ENCODE results near the gene EFHC1. TPM values are rescaled to one million over a fixed set of nuclear protein-coding genes. Genes with fewer than 3 reads are reported as not detected.
A peak's percentile ranks its signal among the peaks of the same experiment; 100 is the strongest.

Gene EFHC1
- total RNA-seq, 2 experiments from 2014 or later, result 3.4 to 4.8 TPM

DNA sequence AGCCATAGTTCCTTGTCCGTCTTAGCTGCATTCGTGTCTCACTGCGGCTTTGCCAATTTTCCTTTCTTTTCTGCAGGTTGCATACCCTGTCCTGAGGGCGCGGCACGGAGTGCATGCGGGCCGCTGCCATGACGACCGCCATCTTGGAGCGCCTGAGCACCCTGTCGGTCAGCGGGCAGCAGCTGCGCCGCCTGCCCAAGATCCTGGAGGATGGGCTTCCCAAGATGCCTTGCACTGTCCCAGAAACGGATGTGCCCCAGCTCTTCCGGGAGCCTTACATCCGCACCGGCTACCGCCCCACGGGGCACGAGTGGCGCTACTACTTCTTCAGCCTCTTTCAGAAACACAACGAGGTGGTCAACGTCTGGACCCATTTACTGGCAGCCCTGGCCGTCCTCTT is 17.1 kb upstream of the EFHC1 start:
- peaks cover 41% of the 10 kb centered on the region for H3K4me1 ChIP-seq (ENCODE audit: insufficient read depth, low read length)
- Mint-ChIP-seq H3K27ac (peak overlapping the region; percentile 74), H3K27me3 (no peaks in the 10 kb centered on the region), H3K9me3 (no peaks in the 10 kb centered on the region), H3K36me3 (ENCODE audit: low read depth) (peaks cover 35% of the 10 kb centered on the region), H3K4me1 (ENCODE audit: low read depth) (peaks cover 66% of the 10 kb centered on the region), H3K4me3 (no peak overlapping the region)
- H3K9me3 ChIP-seq (ENCODE audit: control insufficient read depth in 1 of 2, insufficient read depth in 1 of 2, low read length in 2 of 2), result peaks cover 0 to 9% of the 10 kb centered on the region in 2 experiments
- TF ChIP-seq, protein P1, sequence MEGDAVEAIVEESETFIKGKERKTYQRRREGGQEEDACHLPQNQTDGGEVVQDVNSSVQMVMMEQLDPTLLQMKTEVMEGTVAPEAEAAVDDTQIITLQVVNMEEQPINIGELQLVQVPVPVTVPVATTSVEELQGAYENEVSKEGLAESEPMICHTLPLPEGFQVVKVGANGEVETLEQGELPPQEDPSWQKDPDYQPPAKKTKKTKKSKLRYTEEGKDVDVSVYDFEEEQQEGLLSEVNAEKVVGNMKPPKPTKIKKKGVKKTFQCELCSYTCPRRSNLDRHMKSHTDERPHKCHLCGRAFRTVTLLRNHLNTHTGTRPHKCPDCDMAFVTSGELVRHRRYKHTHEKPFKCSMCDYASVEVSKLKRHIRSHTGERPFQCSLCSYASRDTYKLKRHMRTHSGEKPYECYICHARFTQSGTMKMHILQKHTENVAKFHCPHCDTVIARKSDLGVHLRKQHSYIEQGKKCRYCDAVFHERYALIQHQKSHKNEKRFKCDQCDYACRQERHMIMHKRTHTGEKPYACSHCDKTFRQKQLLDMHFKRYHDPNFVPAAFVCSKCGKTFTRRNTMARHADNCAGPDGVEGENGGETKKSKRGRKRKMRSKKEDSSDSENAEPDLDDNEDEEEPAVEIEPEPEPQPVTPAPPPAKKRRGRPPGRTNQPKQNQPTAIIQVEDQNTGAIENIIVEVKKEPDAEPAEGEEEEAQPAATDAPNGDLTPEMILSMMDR (IDR thresholded peaks at IDR 0.05), result no peak
- no peak for DNase-seq
- ChIA-PET CTCF (interaction anchor here (4.4 kb wide), 1 partner anchor 118 kb away, joined by 45 read pairs; the partner anchor contains the start of gene MCM3), POLR2A (interaction anchor here (0.9 to 9.4 kb wide), 2 partner anchors 9 to 15 kb away, joined by 3 to 138 read pairs; no protein-coding TSS in a partner anchor)
- H3K36me3 ChIP-seq (ENCODE audit: insufficient read depth, low read length), result peaks cover 33% of the 10 kb centered on the region
- no peaks in the 10 kb centered on the region for H3K27me3 ChIP-seq (ENCODE audit: control insufficient read depth in 1 of 2, insufficient read depth in 2 of 2, low read length in 2 of 2)
- ATAC-seq (ENCODE audit: poor library complexity), result no peak
- intact Hi-C loops (cut with DNase I, micrococcal nuclease), result loop anchor here in 1 of 2 experiments (10.0 kb wide), 1 partner anchor 238 kb away; no protein-coding TSS in a partner anchor
- no peak overlapping the region for H3K27ac ChIP-seq (ENCODE audit: low read depth in 1 of 2, low read length in 2 of 2)
- no peak overlapping the region for H3K4me3 ChIP-seq (ENCODE audit: low read length)

DNA sequence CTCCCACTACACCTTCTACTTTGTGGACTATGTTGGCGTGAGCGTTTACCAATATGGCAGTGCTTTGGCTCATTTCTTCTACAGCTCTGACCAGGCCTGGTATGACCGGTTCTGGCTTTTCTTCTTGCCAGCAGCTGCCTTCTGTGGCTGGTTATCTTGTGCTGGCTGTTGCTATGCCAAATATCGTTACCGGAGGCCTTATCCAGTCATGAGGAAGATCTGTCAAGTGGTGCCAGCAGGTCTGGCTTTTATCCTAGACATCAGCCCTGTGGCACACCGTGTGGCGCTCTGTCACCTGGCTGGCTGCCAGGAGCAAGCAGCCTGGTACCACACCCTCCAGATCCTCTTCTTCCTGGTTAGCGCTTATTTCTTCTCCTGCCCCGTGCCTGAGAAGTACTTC is 16.5 kb upstream of the EFHC1 start:
- H3K4me1 Mint-ChIP-seq (ENCODE audit: low read depth), result peaks cover 61% of the 10 kb centered on the region
- H3K27ac Mint-ChIP-seq, result peak overlapping the region; percentile 74
- H3K27me3 Mint-ChIP-seq, result no peaks in the 10 kb centered on the region
- peaks cover 35% of the 10 kb centered on the region for H3K4me1 ChIP-seq (ENCODE audit: insufficient read depth, low read length)
- POLR2A ChIA-PET, result interaction anchor here (0.9 to 9.4 kb wide), 2 partner anchors 9 to 15 kb away, joined by 3 to 138 read pairs; no protein-coding TSS in a partner anchor
- no peak overlapping the region for H3K4me3 ChIP-seq (ENCODE audit: low read length)
- peak overlapping the region in 1 of 2 donors; percentile 9 for H3K27ac ChIP-seq (ENCODE audit: low read depth in 1 of 2, low read length in 2 of 2)
- H3K27me3 ChIP-seq (ENCODE audit: control insufficient read depth in 1 of 2, insufficient read depth in 2 of 2, low read length in 2 of 2), result no peaks in the 10 kb centered on the region
- no peak overlapping the region for H3K4me3 Mint-ChIP-seq
- DNase-seq (no peak), ATAC-seq (ENCODE audit: poor library complexity) (no peak)
- peaks cover 35% of the 10 kb centered on the region for H3K36me3 Mint-ChIP-seq (ENCODE audit: low read depth)
- H3K36me3 ChIP-seq (ENCODE audit: insufficient read depth, low read length), result peaks cover 33% of the 10 kb centered on the region
- CTCF ChIA-PET, result interaction anchor here (1.0 kb wide), 1 partner anchor 118 kb away, joined by 3 read pairs; no protein-coding TSS in a partner anchor
- intact Hi-C loops (cut with DNase I, micrococcal nuclease), result loop anchor here in 1 of 2 experiments (10.0 kb wide), 1 partner anchor 239 kb away; no protein-coding TSS in a partner anchor
- H3K9me3 ChIP-seq (ENCODE audit: control insufficient read depth in 1 of 2, insufficient read depth in 1 of 2, low read length in 2 of 2), result peaks cover 0 to 9% of the 10 kb centered on the region in 2 experiments
- no peaks in the 10 kb centered on the region for H3K9me3 Mint-ChIP-seq
- TF ChIP-seq, protein P1 (IDR thresholded peaks at IDR 0.05), result no peak

DNA sequence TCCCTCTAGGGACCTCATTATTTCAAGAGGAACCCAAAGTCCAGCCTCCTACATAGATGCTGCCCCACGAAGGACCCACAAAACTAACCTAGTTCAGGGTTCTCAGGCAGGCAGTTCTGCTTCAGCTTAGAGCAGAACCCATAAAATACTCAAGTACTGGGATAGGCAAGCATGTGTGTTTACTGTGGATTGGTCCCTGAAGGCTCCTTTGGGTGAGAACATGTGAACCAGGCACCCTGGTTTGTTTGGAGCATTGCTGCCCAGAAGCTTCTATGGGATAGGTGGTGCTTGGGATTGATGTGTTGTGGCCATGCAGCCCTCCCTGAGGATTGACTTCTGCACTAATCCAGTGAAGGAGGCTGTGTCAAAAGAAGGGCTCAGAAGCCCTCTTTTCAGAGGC is 14.9 kb upstream of the EFHC1 start:
- Histone ChIP-seq H3K27ac (ENCODE audit: low read depth in 1 of 2, low read length in 2 of 2) (no peak overlapping the region), H3K4me1 (ENCODE audit: insufficient read depth, low read length) (peaks cover 19% of the 10 kb centered on the region), H3K9me3 (ENCODE audit: control insufficient read depth in 1 of 2, insufficient read depth in 1 of 2, low read length in 2 of 2) (peaks cover 0 to 9% of the 10 kb centered on the region in 2 experiments), H3K36me3 (ENCODE audit: insufficient read depth, low read length) (peaks cover 33% of the 10 kb centered on the region), H3K4me3 (ENCODE audit: low read length) (no peak overlapping the region), H3K27me3 (ENCODE audit: control insufficient read depth in 1 of 2, insufficient read depth in 2 of 2, low read length in 2 of 2) (no peaks in the 10 kb centered on the region)
- ChIA-PET POLR2A (interaction anchor here (9.4 kb wide), 1 partner anchor 17 kb away, joined by 138 read pairs; no protein-coding TSS in a partner anchor), CTCF (interaction anchor here (0.8 to 4.8 kb wide), 3 partner anchors 12 to 43 kb away, joined by 3 to 24 read pairs (median 3); partner anchors contain the start of gene PAQR8)
- TF ChIP-seq, protein P1 (IDR thresholded peaks at IDR 0.05), result no peak
- no peak overlapping the region for H3K4me3 Mint-ChIP-seq
- H3K9me3 Mint-ChIP-seq, result no peaks in the 10 kb centered on the region
- no peaks in the 10 kb centered on the region for H3K27me3 Mint-ChIP-seq
- peak overlapping the region; percentile 74 for H3K27ac Mint-ChIP-seq
- H3K4me1 Mint-ChIP-seq (ENCODE audit: low read depth), result peaks cover 45% of the 10 kb centered on the region
- no peak for DNase-seq
- ATAC-seq (ENCODE audit: poor library complexity), result no peak
- peaks cover 35% of the 10 kb centered on the region for H3K36me3 Mint-ChIP-seq (ENCODE audit: low read depth)
- intact Hi-C loops (cut with DNase I, micrococcal nuclease), result loop anchor here in 1 of 2 experiments (10.0 kb wide), 1 partner anchor 240 kb away; no protein-coding TSS in a partner anchor
